HAP-1 (cell line): ENCODE measurements around the gene CDKL4.
A peak's percentile ranks its signal among the peaks of the same experiment; 100 is the strongest.

Experiments
- DNase-seq, 2 experiments: peaks; one replicate each; pipeline ENCODE4 v3.0.0-alpha.2; 2016 to 2020; ENCODE audit warnings: low spot score in 2 of 2
- H3K27me3 ChIP-seq: fragments of 250-450 bp; sonication (Bioruptor Pico); 2 replicates; pipeline ENCODE4 v1.5.1; 2020; ENCODE audit warnings: low read depth, mild to moderate bottlenecking, moderate library complexity
- H3K36me3 ChIP-seq: fragments of 250-450 bp; sonication (Bioruptor Pico); replicated peaks from 2 replicates; pipeline ENCODE4 v1.5.1; 2020; ENCODE audit warnings: mild to moderate bottlenecking
- H3K4me1 ChIP-seq: fragments of 250-450 bp; sonication (Bioruptor Pico); 2 replicates; pipeline ENCODE4 v1.5.1; 2020; ENCODE audit warnings: mild to moderate bottlenecking
- H3K4me3 ChIP-seq: fragments of 250-450 bp; sonication (Bioruptor Pico); 2 replicates; pipeline ENCODE4 v1.5.1; 2020; ENCODE audit warnings: mild to moderate bottlenecking, moderate library complexity
- H3K9me3 ChIP-seq: fragments of 250-450 bp; sonication (Bioruptor Pico); 2 replicates; pipeline ENCODE4 v1.5.1; 2020; ENCODE audit warnings: mild to moderate bottlenecking, moderate library complexity
- in situ Hi-C: fragments of 300-500 bp; cut with MboI; formaldehyde crosslinking; loops from 3 replicates; pipeline ENCODE4 v1.14.3; 2020; ENCODE audit warnings: low sequenced_read_pairs, inconsistent platforms, mixed read lengths

Gene CDKL4

DNA sequence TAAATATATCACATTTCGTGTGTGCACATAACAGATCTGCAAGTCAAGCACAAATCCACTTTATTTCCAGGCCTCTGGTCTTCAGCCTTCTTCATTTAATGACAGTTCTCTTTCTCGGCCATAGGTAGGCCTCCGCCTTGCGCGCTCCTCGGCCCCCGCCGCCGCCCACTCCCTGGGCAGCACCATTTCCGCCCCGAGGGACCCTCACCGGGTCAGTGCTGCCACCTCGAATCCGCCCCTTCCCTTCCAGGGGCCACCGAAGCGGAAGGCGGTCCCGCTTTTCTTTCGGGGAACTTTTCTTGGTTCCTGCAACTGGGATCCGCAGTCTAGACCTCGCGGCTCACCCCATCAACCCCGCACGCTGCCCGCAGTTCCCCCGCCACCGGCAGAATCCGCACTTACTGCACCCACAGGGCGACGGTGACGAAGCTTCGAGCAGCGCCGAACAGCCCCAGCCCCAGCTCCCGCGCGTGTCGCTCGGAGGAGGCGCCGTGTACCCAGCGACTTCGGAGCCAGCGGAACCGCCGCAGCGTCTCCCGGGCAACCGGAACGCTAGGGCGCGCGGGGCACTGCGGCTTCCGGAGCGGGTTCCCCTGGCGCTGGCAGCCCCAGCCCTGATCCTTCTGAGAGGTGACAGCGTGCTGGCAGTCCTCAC lies at the start of gene CDKL4:
Gene CDKL4, minus strand, starts transcription at position 502 of the 655 bp plus-strand sequence.
- H3K36me3 ChIP-seq = no peaks in the 10 kb centered on the region
- no peaks in the 10 kb centered on the region for H3K9me3 ChIP-seq
- peaks cover 19% of the 10 kb centered on the region for H3K4me1 ChIP-seq
- no peaks in the 10 kb centered on the region for H3K27me3 ChIP-seq
- H3K4me3 ChIP-seq = peak within 1 kb of the TSS; percentile 13
- in situ Hi-C loops = no loop called here
- DNase-seq = peak in 1 of 2 experiments; percentile 37

- H3K27me3 ChIP-seq = no peaks in the 10 kb centered on the region
- peaks cover 7% of the 10 kb centered on the region for H3K4me1 ChIP-seq
- H3K4me3 ChIP-seq = no peak overlapping the region
- H3K9me3 ChIP-seq = no peaks in the 10 kb centered on the region
- in situ Hi-C loops = no loop called here
- DNase-seq = no peak
- peaks cover 48% of the 10 kb centered on the region for H3K36me3 ChIP-seq
These were observed 46.7 kb upstream of the CDKL4 start for GRCh38 chr2:39290433-39290832.

- Histone ChIP-seq H3K4me3 (no peak overlapping the region), H3K27me3 (no peaks in the 10 kb centered on the region), H3K36me3 (peaks cover 51% of the 10 kb centered on the region), H3K4me1 (peaks cover 4% of the 10 kb centered on the region), H3K9me3 (no peaks in the 10 kb centered on the region)
- in situ Hi-C loops = no loop called here
- DNase-seq = no peak
These were observed 45.8 kb upstream of the CDKL4 start for GRCh38 chr2:39289609-39290008.

DNA sequence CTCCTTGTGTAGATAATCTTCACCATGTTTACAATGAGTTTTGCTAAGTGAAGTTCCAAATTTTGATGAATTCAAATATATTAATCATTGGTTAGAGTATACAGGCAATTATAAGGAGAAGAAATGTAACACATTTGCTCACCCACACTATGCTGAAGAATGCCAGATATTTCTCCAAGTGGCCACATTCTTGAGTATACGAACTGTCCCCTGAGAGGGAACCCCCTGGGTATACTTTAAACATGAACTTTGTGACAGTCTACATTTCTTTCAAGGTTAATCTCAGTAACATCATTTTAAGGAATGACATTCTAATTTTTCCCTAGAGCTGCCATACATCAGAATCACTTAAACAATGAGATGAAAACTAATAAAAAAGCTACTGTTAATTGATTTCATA lies 39.8 kb upstream of the CDKL4 start:
- Histone ChIP-seq H3K4me3 (no peak overlapping the region), H3K4me1 (peaks cover 14% of the 10 kb centered on the region), H3K9me3 (no peaks in the 10 kb centered on the region), H3K36me3 (peaks cover 39% of the 10 kb centered on the region), H3K27me3 (no peaks in the 10 kb centered on the region)
- no peak for DNase-seq
- in situ Hi-C loops = no loop called here

- peaks cover 46% of the 10 kb centered on the region for H3K36me3 ChIP-seq
- peaks cover 14% of the 10 kb centered on the region for H3K4me1 ChIP-seq
- no peaks in the 10 kb centered on the region for H3K27me3 ChIP-seq
- in situ Hi-C loops = no loop called here
- no peaks in the 10 kb centered on the region for H3K9me3 ChIP-seq
- no peak for DNase-seq
- no peak overlapping the region for H3K4me3 ChIP-seq
These were observed 37.6 kb upstream of the CDKL4 start for GRCh38 chr2:39281391-39281790.

DNA sequence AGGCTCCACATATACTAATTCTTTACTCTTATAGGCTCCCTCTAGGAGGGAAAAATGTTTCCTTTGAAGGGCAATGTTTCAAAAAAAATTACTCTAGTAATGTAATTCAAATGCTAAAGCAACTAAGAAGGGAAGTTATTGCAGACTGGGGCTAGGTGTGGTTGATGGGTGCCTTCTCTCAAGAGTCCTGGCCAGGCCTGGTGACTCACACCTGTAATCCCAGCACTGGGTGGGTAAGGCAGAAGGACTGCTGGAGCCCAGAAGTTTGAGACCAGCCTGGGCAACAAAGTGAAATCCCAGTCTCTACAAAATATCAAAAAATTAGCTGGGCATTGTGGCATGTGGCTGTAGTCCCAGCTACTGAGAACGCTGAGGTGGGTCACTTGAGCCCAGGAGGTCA lies 31.2 kb upstream of the CDKL4 start:
- in situ Hi-C loops = no loop called here
- Histone ChIP-seq H3K9me3 (no peaks in the 10 kb centered on the region), H3K4me1 (peaks cover 7% of the 10 kb centered on the region), H3K27me3 (no peaks in the 10 kb centered on the region), H3K36me3 (peaks cover 39% of the 10 kb centered on the region), H3K4me3 (no peak overlapping the region)
- DNase-seq = no peak

GRCh38 chr2:39269941-39270340 lies 26.2 kb upstream of the CDKL4 start:
- Histone ChIP-seq H3K4me3 (no peak overlapping the region), H3K9me3 (no peaks in the 10 kb centered on the region), H3K27me3 (no peaks in the 10 kb centered on the region), H3K4me1 (peaks cover 21% of the 10 kb centered on the region), H3K36me3 (peaks cover 9% of the 10 kb centered on the region)
- in situ Hi-C loops = no loop called here
- DNase-seq = no peak

DNA sequence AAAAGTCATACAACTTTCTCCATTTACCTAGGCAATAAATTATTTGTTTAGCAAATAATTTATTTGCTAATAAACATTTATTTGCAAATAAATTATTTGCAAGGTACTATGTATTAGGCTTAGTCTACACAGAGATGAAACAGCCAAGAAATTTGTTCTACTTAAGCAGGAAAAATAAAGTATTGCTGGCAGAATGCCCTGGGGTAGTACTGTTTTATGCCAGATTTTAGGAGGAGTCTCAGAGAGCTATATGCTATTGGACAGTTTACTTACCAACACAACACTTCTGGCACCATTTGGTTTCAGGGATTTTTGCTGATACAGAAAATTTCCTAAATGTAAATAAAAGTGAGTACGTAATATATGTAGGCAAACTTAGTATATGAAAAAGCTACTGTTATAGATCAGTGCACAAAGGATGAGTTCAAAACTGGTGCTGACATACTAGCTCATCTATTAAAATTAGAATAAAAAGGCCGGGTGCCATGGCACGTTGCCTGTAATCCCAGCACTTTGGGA lies 23.2 kb upstream of the CDKL4 start:
- H3K4me1 ChIP-seq = peaks cover 27% of the 10 kb centered on the region
- DNase-seq = no peak
- in situ Hi-C loops = no loop called here
- H3K4me3 ChIP-seq = no peak overlapping the region
- peaks cover 7% of the 10 kb centered on the region for H3K36me3 ChIP-seq
- no peaks in the 10 kb centered on the region for H3K9me3 ChIP-seq
- no peaks in the 10 kb centered on the region for H3K27me3 ChIP-seq

- Histone ChIP-seq H3K27me3 (no peaks in the 10 kb centered on the region), H3K4me3 (no peak overlapping the region), H3K4me1 (peaks cover 27% of the 10 kb centered on the region), H3K9me3 (no peaks in the 10 kb centered on the region), H3K36me3 (peaks cover 5% of the 10 kb centered on the region)
- in situ Hi-C loops = no loop called here
- no peak for DNase-seq
These were observed 22.5 kb upstream of the CDKL4 start for GRCh38 chr2:39266139-39266805.

GRCh38 chr2:39265315-39265714 lies 21.5 kb upstream of the CDKL4 start:
- Histone ChIP-seq H3K36me3 (peaks cover 6% of the 10 kb centered on the region), H3K27me3 (no peaks in the 10 kb centered on the region), H3K4me3 (no peak overlapping the region), H3K4me1 (peaks cover 23% of the 10 kb centered on the region), H3K9me3 (no peaks in the 10 kb centered on the region)
- no peak for DNase-seq
- in situ Hi-C loops = no loop called here

DNA sequence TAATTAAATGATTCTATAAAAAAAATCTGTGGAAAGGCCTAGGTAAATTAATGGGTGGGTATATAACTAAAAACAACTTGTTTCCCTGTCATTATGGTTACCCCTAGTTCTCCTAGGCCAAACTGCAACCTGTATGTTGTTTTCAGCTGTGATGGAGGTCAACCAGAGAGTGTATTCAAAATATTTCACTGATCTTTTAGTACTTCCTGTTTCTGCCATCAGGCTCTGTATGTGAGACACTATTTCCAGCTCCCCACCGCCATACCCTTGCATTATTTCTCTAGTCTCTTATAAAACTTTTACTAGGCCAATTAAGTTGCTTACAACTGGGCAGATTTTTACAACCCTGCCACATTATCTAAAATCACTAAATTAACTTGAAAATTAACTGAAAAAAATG lies 21.0 kb upstream of the CDKL4 start:
- Histone ChIP-seq H3K36me3 (peaks cover 9% of the 10 kb centered on the region), H3K4me1 (peaks cover 17% of the 10 kb centered on the region), H3K4me3 (no peak overlapping the region), H3K9me3 (no peaks in the 10 kb centered on the region), H3K27me3 (no peaks in the 10 kb centered on the region)
- no peak for DNase-seq
- in situ Hi-C loops = no loop called here

GRCh38 chr2:39260087-39260486 lies 16.3 kb upstream of the CDKL4 start:
- Histone ChIP-seq H3K36me3 (peaks cover 26% of the 10 kb centered on the region), H3K9me3 (no peaks in the 10 kb centered on the region), H3K27me3 (no peaks in the 10 kb centered on the region), H3K4me1 (peaks cover 8% of the 10 kb centered on the region), H3K4me3 (no peak overlapping the region)
- DNase-seq = no peak
- in situ Hi-C loops = no loop called here

DNA sequence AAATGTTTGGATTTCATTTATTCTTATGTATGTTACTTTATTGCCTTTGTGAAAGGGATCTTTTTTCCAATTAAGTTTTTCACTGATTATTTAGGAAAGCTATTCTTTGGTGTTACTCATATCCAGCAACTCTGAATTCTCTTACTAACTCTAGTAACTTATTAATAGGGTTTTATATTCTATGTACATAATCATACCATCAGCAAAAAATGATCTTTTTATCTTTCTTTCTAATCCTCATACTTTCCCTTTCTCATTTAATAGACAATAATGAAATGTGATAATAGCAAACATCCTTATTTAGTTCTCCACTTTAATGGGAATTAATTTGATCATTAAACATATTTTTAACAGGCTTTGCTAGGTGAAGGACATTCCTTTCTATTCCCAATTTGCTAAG lies 12.3 kb upstream of the CDKL4 start:
- Histone ChIP-seq H3K4me3 (no peak overlapping the region), H3K9me3 (no peaks in the 10 kb centered on the region), H3K27me3 (no peaks in the 10 kb centered on the region), H3K4me1 (peaks cover 6% of the 10 kb centered on the region), H3K36me3 (peaks cover 54% of the 10 kb centered on the region)
- no peak for DNase-seq
- in situ Hi-C loops = no loop called here

DNA sequence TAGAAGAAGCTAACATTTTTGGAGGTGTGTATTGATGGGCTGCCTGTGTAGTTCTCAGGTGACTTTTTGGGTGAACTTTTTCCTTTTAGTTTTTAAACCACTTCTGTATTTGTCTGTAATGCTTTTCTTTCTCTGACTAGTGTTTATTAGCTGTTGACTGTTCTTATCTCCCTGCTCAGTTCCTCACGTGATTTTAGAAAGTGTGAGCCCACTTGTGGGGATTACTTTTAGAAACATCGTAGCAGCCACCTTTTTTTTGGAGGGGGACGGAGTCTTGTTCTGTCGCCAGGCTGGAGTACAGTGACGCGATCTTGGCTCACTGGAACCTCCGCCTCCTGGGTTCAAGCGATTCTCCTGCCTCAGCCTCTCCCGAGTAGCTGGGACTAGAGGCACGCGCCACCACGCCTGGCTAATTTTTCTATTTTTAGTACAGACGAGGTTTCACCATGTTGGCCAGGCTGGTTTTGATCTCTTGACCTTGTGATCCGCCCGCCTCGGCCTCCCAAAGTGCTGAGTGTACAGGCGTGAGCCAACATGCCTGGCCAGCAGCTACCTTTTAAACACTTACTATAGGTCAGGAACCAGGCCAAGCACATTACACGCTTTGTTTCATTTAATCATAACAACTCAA lies 9.2 kb upstream of the CDKL4 start:
- H3K4me3 ChIP-seq = no peak overlapping the region
- in situ Hi-C loops = no loop called here
- no peaks in the 10 kb centered on the region for H3K9me3 ChIP-seq
- H3K36me3 ChIP-seq = peaks cover 41% of the 10 kb centered on the region
- DNase-seq = no peak
- H3K27me3 ChIP-seq = no peaks in the 10 kb centered on the region
- peaks cover 31% of the 10 kb centered on the region for H3K4me1 ChIP-seq
